GM19438 (cell line): ENCODE measurements around the gene KHDRBS1.
A peak's percentile ranks its signal among the peaks of the same experiment; 100 is the strongest.
"Not testable (repeated sequence)": the region's sequence is repeated elsewhere in the genome, so short reads cannot be mapped to it uniquely, and the experiment has no call there.

Experiments
- ATAC-seq: cut with Tn5 transposase; IDR thresholded peaks from one replicate; pipeline ENCODE4 v1.9.1; 2021; ENCODE audit warnings: low read depth; ENCODE audit not compliant: unreplicated experiment

KHDRBS1 gene

DNA sequence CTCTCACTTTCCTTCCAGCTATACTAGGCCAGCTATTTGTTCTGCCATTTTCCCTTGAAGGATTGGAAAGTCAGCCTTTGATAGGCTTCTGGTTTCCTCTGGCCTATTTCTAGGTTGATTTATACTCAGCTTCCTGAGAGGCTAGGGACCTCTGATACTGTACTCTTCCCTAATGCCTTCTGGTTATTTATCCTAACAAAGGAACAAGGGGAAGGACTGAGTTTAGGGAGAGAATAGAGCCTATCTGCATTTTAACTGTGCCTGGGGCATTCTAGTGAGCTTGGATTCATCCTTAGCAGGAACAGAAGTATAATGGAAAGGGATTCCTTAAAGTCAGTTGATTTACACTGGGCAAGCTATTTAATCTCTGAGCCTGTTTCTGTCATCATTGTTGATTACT lies 47.2 kb downstream of the KHDRBS1 start:
- ATAC-seq: no peak

DNA sequence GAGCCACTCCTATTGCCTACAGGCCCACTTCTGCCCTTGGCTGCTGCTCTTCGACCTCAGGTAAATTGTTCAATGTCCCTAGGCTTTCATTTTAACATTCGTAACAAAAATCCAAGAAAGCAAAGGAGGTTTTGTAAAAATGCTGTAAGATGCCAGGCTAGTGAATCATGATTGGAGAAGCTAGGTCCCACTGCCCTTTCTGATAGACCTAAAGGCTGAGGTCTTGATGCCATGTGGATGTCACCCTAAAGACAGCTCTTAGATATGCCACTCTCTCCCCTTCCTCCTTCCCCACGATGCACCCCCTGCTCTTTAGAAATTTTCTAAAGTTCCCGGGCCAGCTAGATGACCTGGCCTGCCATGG lies 49.2 kb downstream of the KHDRBS1 start:
- ATAC-seq: no peak

DNA sequence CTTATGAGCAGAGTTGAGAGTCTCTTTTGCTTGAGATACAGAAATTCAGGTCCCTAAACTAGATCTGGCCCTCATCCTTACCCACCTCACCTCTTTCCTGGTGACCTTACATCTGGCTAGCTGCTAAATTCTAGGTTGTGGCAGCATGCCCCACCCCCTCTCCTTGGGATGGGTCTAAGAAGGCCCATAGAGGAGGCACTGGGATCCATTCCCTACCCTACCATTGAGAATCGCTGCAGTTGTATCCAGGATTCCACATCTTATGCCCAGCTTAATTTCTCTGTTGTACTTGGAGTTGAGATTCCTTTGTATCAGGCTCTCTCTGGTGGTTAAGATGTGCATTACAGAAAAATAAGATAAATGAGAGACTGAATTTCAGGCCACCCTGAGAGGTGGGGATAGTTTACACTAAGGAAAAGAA lies 49.6 kb downstream of the KHDRBS1 start:
- no peak for ATAC-seq

- not testable (repeated sequence) for ATAC-seq
Measured at GRCh38 chr1:32065613-32066488, 52.2 kb downstream of the KHDRBS1 start.

DNA sequence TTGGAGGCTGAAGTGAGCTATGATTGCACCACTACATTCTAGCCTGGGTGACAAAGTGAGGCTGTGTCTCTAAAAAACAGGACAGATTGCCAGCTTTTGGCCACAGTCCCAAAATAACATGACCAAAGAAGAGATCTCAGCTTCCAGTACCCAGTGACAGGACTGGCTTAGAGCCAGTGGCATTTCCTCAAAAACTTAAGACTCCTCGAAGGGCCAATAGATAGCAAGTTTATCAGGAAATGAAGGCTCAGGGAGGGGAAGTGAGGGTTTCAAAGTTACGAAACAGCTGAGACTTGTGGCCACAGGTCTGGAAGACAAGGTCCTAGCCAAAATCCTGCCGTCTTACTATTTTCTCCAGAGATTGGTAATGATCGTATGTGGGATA lies 52.8 kb downstream of the KHDRBS1 start:
- ATAC-seq: no peak

DNA sequence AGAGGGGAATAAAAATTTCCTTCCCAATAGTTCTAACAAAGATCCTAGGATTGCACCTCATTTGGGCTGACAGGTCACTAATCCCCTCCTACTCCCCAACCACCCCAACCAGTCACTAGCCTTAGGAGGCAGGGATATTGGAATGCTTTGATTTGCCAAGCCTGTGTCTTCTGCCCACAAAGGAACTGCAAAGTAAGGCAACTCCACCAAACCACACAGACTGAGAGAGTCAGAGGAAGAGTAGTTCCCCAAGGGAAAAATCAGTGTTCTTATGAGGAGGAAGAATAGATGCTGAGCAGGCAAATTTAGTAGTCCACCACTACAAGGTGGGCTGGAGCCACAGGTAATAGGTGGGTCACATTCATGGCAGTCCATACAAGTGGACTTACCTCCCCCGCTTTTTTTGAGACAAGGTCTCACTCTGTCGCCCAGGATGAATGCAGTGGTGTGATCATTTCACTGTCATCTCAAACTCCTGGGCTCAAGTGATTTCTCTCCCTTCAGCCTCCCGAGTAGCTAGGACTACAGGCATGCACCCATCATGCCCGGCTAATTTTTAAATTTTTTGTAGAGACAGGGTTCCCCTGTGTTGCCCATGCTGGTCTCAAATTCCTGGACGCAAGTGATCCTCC lies 55.4 kb downstream of the KHDRBS1 start:
- no peak for ATAC-seq

DNA sequence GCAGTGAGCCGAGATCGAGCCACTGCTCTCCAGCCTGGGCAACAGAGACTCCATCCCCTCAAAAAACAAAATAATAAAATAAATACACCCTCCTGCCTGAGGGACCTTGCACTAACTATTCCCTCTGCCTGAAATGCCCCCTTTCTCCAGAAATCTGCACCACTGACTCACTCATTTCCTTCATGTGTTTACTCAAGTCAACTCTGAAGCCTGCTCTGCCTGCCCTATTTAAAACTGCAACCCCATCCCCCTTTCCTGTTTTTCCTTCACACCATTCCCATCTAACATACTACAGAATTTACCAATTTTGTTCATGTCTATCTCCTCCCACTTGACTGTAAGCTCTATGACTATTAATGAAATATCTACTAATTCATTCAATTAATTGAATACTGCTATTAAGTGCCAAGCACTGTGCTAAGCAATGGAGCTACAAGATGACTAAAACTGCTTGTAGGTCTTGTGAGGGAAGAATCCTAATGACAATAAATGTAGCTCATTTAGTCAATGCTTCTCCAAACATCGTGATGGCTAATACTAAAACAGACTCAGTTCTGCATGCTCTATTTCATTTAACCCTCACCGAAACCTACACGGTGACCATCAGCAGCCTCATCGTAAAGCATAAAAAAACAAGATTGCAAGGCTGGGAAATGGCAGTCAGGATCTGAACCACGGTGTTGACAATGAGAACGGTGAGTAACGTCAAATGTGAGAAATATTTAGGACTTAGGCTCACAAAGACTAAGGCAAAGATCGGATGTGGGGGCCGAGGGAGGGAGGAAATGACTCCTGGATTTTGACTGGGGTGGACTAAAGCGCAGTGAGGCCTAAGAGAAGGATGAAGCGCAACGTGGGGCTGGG lies 58.3 kb downstream of the KHDRBS1 start:
- ATAC-seq: no peak

- ATAC-seq: peak; percentile 80
Measured at GRCh38 chr1:32072622-32073298, 59.1 kb downstream of the KHDRBS1 start, which contains the start of gene TMEM39B. Gene TMEM39B (plus strand): TSS chr1:32072939. CDS start chr1:32073048, 109 bp downstream.

GRCh38 chr1:32073299-32074229 lies 59.9 kb downstream of the KHDRBS1 start:
- ATAC-seq: no peak

- ATAC-seq: no peak
Measured at GRCh38 chr1:32074841-32075240, 61.2 kb downstream of the KHDRBS1 start.

- ATAC-seq: no peak
Measured at GRCh38 chr1:32077451-32077850, 63.8 kb downstream of the KHDRBS1 start.

DNA sequence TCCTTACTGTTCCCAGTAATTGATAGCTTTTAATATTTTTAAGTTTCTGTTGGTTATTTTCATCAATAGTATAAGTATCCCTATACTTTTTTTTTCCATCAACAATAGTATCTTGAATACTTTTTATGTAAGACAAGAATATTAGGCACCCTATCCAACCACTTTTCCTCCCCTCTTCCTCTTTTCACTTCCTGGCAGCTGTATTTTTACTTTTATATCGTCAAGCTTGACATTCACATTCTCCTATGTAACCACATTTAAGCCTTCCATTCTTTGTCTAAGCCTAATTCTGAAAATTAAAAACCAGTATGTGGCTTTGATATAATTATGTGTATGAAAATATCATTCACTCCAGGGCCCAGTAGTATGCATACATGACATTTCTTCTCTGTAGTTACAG lies 68.4 kb downstream of the KHDRBS1 start:
- ATAC-seq: no peak

- ATAC-seq: not testable (repeated sequence)
Measured at GRCh38 chr1:32086381-32086780, 72.7 kb downstream of the KHDRBS1 start.

- ATAC-seq: no peak
Measured at GRCh38 chr1:32091176-32091575, 77.5 kb downstream of the KHDRBS1 start.

DNA sequence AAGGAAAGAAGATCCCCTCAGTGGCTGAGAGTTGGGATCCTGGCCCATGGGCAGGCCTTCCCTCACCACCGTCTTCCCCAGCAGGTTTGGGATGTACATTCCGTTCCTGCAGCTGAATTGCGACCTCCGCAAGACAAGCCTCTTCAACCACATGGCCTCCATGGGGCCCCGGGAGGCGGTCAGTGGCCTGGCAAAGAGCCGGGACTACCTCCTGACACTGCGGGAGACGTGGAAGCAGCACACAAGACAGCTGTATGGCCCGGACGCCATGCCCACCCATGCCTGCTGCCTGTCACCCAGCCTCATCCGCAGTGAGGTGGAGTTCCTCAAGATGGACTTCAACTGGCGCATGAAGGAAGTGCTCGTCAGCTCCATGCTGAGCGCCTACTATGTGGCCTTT lies 77.9 kb downstream of the KHDRBS1 start:
- ATAC-seq: no peak
